Calu3 (cell line): Measurements from ENCODE around the gene TXNL4B. TPM values are rescaled to one million over a fixed set of nuclear protein-coding genes. Genes with fewer than 3 reads are reported as not detected.

ENCODE experiments used
- BruUV-seq: library from RNA; stranded (reverse); fragments of 400-500 nt; replicated peaks from 2 replicates; lab custom pipeline; 2021; lab: Mats Ljungman, UMichigan
- CTCF ChIA-PET: fragments of 300-600 bp; sonication (Branson Sonifier 250); formaldehyde crosslinking; loops from one replicate; lab custom pipeline; 2022; ENCODE audit warnings: antibody characterized with exemption; lab: Charles Lee
- DNase-seq: peaks from one replicate; pipeline ENCODE4 v3.0.0; 2022
- H3K27ac Mint-ChIP-seq: one replicate; pipeline ENCODE4 v1.8.0; 2022; ENCODE audit warnings: mixed read lengths; ENCODE audit not compliant: unreplicated experiment
- H3K27me3 Mint-ChIP-seq: one replicate; pipeline ENCODE4 v1.8.0; 2022; ENCODE audit warnings: mixed read lengths; ENCODE audit not compliant: unreplicated experiment
- H3K36me3 Mint-ChIP-seq: one replicate; pipeline ENCODE4 v1.8.0; 2022; ENCODE audit warnings: mild to moderate bottlenecking, moderate library complexity, mixed read lengths; ENCODE audit not compliant: insufficient read depth, unreplicated experiment
- H3K4me1 Mint-ChIP-seq: one replicate; pipeline ENCODE4 v1.8.0; 2022; ENCODE audit warnings: mild to moderate bottlenecking, low read depth, mixed read lengths; ENCODE audit not compliant: unreplicated experiment
- H3K4me3 Mint-ChIP-seq: one replicate; pipeline ENCODE4 v1.8.0; 2022; ENCODE audit warnings: mild to moderate bottlenecking, low read depth, moderate library complexity, mixed read lengths; ENCODE audit not compliant: unreplicated experiment
- H3K9me3 Mint-ChIP-seq: one replicate; pipeline ENCODE4 v1.8.0; 2022; ENCODE audit warnings: low read depth, mixed read lengths; ENCODE audit not compliant: unreplicated experiment
- intact Hi-C: fragments of 100-400 bp; cut with micrococcal nuclease; formaldehyde crosslinking; loops from one replicate; pipeline ENCODE4 v1.10.0; 2022; ENCODE audit not compliant: unreplicated experiment
- total RNA-seq: library from RNA; stranded (reverse); gene quantifications from 2 replicates; pipeline ENCODE4 v1.2.3, GENCODE V29; 2022
- TF ChIP-seq, protein P1 (sequence below): fragments of 200-600 bp; IDR thresholded peaks from one replicate; pipeline ENCODE4 v1.8.0; 2022; ENCODE audit warnings: antibody characterized with exemption; ENCODE audit not compliant: unreplicated experiment

TXNL4B gene
- total RNA-seq, 1 experiment from 2014 or later, result 18.0 TPM

DNA sequence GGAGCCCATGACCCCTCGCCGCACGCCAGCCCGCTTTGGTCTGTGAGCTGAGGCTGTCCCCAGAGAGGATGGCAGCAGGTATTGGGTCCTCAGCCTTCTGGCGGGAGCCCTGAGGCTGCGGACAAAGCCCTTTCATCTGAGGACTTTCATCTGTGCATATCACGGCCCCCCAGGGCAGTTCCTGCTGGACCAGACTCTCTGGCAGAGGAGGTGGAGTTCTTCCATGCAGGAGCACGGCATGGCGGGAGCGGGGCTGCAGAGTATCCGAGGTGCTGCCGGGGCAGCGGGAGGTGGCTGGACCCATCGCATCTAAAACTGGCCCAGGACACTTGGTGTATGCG is 19.0 kb upstream of the TXNL4B start:
- intact Hi-C loops, result no loop called here
- no peak for DNase-seq
- Mint-ChIP-seq H3K4me3 (no peak overlapping the region), H3K9me3 (no peaks in the 10 kb centered on the region), H3K4me1 (no peaks in the 10 kb centered on the region), H3K36me3 (peaks cover 21% of the 10 kb centered on the region), H3K27me3 (no peaks in the 10 kb centered on the region), H3K27ac (no peak overlapping the region)
- CTCF ChIA-PET, result no interaction called here
- BruUV-seq, result no TSS peak
- TF ChIP-seq, protein P1, sequence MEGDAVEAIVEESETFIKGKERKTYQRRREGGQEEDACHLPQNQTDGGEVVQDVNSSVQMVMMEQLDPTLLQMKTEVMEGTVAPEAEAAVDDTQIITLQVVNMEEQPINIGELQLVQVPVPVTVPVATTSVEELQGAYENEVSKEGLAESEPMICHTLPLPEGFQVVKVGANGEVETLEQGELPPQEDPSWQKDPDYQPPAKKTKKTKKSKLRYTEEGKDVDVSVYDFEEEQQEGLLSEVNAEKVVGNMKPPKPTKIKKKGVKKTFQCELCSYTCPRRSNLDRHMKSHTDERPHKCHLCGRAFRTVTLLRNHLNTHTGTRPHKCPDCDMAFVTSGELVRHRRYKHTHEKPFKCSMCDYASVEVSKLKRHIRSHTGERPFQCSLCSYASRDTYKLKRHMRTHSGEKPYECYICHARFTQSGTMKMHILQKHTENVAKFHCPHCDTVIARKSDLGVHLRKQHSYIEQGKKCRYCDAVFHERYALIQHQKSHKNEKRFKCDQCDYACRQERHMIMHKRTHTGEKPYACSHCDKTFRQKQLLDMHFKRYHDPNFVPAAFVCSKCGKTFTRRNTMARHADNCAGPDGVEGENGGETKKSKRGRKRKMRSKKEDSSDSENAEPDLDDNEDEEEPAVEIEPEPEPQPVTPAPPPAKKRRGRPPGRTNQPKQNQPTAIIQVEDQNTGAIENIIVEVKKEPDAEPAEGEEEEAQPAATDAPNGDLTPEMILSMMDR, result no peak

DNA sequence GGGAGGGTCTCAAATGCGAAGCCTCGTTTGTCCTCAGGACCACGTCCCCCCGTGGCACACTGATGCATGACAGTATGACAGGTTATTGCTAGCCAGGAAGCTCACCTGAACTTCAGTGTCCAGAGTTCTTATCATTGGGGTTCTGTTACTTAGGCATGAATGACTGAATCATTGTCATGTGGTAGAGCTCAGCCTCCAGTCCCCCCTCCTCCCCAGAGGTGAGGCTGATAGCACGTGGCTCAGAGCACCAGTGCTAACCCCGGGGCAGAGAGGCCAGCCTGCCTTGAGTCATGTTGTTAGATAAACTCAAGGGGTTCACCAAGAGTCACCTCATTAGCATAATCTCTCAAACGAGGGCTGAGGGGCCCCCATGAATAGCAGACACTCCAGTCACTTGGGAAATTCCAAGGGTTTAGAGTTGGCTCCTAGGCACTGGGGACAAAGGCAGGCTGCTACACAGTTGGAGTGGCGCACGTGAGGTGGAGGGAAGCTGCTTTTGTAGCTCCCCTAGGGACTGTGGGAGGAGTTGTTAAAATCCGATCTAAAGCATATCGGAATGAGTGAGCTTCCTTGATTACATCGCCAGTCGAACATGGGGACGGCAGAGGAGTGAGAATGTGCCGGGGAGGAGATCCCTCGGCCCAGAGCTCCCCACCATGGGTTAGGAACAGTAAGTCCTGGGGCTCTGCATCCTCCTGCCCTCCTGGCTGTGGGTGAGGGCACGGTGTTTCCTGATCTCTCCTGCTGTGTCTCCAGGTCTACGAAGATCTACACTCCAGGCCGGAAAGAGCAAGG is 18.4 kb upstream of the TXNL4B start:
- intact Hi-C loops, result no loop called here
- no peak for DNase-seq
- no peaks in the 10 kb centered on the region for H3K4me1 Mint-ChIP-seq
- H3K36me3 Mint-ChIP-seq, result peaks cover 27% of the 10 kb centered on the region
- CTCF ChIA-PET, result no interaction called here
- no peak overlapping the region for H3K27ac Mint-ChIP-seq
- no TSS peak for BruUV-seq
- H3K9me3 Mint-ChIP-seq, result no peaks in the 10 kb centered on the region
- no peak overlapping the region for H3K4me3 Mint-ChIP-seq
- no peaks in the 10 kb centered on the region for H3K27me3 Mint-ChIP-seq
- TF ChIP-seq, protein P1, result no peak

DNA sequence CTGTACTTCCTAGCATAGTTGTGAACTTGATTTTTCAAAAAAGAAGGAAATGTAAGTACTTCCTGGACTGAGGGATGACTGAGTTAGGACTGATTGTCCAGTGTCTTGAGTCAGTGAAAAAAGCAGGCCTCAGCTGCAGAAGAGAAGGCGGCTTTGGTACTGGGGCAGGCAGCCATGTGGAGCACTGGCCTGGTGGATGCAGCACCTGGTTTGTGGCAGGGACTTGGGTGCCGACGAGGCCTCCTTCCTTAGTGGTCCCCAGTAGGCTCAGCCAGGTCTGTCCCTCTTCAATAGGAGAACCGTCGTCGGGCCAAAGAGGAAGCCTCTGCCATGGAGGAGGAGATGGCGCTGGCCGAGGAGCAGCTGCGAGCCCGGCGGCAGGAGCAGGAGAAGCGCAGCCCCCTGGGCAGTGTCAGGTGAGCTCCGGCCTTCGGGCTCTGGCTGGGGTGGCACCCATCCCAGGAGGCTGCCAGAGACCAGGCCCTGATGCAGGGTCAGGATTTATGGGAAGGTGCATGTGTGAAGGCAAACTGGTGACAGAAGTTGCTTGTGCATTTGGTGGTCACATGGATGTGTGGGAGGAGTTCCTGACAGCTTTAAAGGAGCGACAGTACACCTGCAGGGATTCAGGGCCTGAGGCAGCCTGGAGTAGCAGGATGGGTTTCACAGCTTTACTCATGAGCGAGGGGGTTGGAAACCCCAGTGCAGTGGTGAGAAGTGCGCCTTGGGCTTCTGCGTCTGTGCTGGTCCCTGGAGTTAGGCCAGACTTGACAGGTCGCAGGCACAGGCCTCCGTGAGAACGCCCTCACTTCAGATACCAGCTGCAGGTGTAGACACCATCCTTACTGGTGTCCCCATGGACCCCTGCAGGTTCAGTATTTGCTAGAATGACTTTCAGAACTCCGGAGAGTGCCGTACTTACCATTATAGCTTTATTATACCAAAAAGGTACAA is 17.5 kb upstream of the TXNL4B start:
- no peaks in the 10 kb centered on the region for H3K4me1 Mint-ChIP-seq
- TF ChIP-seq, protein P1, result no peak
- peaks cover 30% of the 10 kb centered on the region for H3K36me3 Mint-ChIP-seq
- intact Hi-C loops, result no loop called here
- H3K9me3 Mint-ChIP-seq, result no peaks in the 10 kb centered on the region
- DNase-seq, result no peak
- no TSS peak for BruUV-seq
- no peak overlapping the region for H3K27ac Mint-ChIP-seq
- no peaks in the 10 kb centered on the region for H3K27me3 Mint-ChIP-seq
- CTCF ChIA-PET, result no interaction called here
- H3K4me3 Mint-ChIP-seq, result no peak overlapping the region

DNA sequence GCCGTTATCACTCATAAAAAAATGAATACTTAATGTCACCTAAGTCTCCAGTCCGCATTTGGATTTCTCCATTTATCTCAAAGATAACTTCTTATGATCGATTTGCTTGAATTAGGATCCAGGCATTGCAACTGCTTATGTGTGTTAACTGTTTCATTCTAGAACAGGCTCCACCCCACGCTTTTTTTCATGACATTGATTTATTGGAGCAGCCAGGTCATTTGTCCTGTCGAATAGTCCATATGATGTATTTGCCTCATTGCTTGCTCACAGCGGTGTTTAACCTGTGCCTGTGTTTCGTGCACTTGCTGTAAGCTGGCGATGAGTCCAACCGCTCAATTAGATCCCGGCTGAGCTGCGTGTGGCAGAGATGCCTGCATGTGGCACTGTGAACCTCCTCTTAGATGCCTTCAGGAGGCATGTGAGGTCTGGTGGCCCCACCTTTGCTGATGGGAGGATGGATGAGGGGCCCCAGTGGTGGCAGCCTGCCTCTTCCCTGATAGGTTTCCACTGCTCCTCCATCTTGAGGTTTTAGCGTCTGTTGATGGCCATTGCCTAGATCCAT is 16.6 kb upstream of the TXNL4B start:
- Mint-ChIP-seq H3K27me3 (no peaks in the 10 kb centered on the region), H3K9me3 (no peaks in the 10 kb centered on the region), H3K27ac (no peak overlapping the region), H3K4me3 (no peak overlapping the region), H3K4me1 (no peaks in the 10 kb centered on the region), H3K36me3 (peaks cover 35% of the 10 kb centered on the region)
- intact Hi-C loops, result no loop called here
- DNase-seq, result no peak
- TF ChIP-seq, protein P1, result no peak
- CTCF ChIA-PET, result no interaction called here
- no TSS peak for BruUV-seq
